HG03280 (cell line): ENCODE results near the gene CCDC192.

ENCODE experiments used
- ATAC-seq: cut with Tn5 transposase; IDR thresholded peaks from one replicate; pipeline ENCODE4 v1.9.1; 2021; ENCODE audit warnings: mild to moderate bottlenecking, moderate library complexity; ENCODE audit not compliant: unreplicated experiment

The CCDC192 gene

GRCh38 chr5:127970081-127970480, 266.9 kb downstream of the CCDC192 start:
- no peak for ATAC-seq

GRCh38 chr5:127970854-127971425, 267.7 kb downstream of the CCDC192 start:
- no peak for ATAC-seq

DNA sequence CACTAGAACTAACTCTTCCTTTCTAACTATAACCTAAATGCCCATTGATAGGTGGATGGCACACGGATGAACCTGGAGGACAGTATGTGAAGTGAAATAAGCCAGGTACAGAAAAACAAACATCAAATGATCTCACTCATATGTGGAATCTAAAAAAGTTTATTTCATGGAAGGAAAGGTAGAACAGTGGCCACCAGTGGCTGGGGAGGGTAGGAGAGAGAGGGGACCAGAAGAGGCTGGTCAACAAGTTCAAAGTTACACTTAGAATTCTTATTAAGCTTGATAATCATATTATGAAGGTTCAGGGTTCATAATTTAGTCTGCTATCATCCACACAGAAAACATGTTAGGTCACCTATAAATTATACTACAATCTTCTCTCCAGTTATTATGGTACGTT, 272.8 kb downstream of the CCDC192 start:
- ATAC-seq, result no peak

DNA sequence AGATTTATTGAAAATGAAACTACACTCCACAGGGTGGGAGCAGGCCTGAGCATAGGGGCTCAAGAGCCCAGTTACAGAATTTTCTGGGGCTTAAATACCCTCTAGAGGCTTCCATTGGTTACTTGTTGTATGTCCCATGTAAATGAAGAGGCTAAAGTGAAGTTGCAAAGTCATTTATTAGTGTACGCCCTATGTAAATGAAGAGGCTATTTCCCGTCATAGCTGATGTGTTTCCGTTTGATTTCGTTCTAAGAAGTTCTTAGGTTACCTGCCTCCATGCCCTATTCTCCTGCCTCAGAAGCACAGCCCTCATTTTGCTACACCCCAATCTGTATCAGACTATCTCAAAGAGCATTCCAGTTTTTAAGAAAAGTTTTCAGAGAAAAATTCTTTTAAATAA, 273.3 kb downstream of the CCDC192 start:
- ATAC-seq, result no peak

- ATAC-seq, result no peak
Observed at GRCh38 chr5:127976991-127977717, 274.0 kb downstream of the CCDC192 start.

DNA sequence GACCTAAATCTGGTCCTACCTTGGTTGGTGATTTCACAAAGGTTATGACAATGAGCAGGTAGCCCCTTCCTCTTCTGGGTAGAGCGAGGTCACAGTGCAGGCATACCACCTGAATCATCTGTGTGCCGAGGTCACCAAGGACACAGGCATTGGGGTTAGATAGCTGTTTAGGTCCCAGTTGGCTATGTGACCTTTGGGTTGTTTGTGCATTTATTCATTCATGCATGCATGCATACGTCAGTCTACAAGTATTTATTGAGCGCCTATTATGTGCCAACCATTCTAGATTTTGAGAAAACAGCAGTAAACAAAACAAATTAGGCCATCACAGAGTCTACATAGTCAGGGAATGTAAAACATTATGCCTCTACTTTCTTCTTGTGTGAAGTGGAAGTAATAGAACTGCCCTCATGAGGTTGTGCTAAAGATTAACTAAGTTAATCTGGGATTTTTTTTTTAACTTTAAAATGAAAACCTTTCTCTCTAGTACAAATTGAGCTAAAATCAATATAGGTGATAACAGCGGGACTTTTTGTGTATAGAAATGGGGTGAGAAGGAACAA, 275.6 kb downstream of the CCDC192 start:
- no peak for ATAC-seq

GRCh38 chr5:127979475-127979874, 276.3 kb downstream of the CCDC192 start:
- no peak for ATAC-seq

DNA sequence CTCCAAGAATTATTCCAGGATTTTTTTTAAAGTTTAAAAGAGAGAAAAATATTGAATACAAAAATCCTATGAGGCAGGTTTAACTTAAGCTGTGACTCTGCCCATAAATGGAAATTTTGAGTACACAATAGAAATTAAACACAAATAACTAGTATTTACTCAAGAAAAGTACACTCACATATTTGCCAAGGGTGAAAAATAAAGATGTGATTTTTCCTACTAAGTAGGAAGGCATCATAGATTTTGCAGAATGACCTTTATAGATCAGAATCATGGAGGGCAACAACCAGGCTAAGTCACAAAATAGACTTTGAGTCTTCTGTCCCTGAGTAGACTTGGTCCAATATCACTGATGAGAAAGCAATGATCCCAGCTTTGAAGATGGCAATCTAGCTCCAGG, 277.7 kb downstream of the CCDC192 start:
- ATAC-seq, result no peak

- ATAC-seq, result no peak
Observed at GRCh38 chr5:127981498-127981897, 278.3 kb downstream of the CCDC192 start.

DNA sequence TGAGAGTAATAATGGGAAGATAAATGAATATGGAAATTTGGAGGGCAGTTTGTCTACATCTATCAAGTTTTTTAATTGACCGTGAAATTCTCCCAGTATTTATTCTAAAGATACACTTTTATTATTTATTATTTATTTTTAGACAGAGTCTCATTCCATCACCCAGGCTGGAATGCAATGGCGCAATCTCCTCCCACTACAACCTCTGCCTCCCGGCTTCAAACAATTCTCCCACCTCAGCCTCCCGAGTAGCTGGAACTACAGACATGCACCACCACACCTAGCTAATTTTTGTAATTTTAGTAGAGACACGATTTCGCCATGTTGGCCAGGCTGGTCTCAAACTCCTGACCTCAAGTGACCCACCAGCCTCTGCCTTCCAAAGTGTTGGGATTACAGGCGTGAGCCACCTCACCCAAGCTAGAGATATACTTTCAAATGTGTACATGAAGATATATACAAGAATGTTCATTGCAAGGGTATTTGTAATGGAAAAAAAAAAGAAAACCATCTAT, 282.7 kb downstream of the CCDC192 start:
- no peak for ATAC-seq

DNA sequence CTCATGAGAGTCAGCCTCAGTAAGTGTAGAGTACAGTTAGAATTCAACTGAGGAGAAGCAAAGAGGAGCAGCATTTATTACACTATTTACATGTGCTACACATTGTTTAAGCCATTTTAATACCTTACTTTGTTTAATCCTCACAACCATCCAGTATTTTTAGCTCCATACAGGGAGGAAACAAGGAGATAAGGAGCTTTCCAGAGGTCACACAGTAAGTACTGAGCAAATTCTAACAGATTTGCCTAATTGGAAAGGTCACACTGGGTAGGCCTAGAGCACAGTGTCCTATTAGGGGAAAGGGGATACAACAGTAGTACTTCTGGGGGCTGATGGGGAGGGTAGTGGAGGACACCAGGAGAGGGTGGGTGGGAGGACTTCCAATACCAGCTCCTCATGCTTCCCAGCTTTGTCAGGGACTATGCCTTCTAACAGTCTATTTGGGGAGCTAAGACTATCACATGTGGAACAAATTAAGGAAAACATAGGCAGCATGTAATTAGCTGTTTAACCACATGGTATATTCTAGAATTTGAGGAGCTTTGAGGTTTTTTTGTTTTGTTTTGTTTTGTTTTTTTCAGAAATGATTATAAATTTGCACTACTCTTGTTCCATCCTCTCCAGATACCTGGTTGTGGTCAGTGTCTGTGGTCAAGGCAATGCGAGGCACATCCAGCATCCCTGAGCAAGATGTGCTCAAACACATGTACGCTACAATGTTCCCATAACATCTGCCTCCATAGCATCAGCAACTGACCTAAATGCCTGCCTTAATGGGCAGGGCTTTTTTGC, 284.4 kb downstream of the CCDC192 start:
- ATAC-seq, result no peak

- no peak for ATAC-seq
Observed at GRCh38 chr5:127988146-127988760, 285.1 kb downstream of the CCDC192 start.
